IPS DF 4.7 (cell line): Measurements from ENCODE around the gene ZNF98.

Experiments used
- DNase-seq: peaks from one replicate; pipeline ENCODE4 v3.0.0-alpha.2; 2013; ENCODE audit warnings: low spot score; ENCODE audit errors: extremely low read depth

Gene ZNF98

GRCh38 chr19:22422211-22422610, at the start of gene ZNF98:
ZNF98 (minus strand) TSS chr19:22422346; CDS start chr19:22422224, 122 bp downstream.
- DNase-seq: no peak

DNA sequence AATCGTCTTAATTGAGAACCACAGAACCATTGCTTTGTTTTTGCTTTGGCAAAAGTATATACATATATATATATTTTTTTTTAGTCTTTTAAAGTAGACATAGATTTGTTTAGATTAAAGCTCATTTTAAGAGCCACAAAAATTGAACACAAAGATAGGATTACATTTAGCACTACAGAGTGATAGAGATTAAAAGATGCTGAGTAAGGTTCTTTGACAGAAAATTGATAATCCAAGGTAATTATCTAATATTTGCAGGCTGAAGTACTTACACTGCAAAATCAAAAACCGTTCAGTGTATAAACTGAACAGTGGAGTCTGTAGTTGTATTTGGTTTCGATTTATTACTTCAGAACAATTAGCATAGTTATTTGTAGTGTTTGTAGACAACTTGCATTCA, 24.5 kb upstream of the ZNF98 start:
- no peak for DNase-seq

GRCh38 chr19:22438011-22438410, 15.9 kb upstream of the ZNF98 start:
- no peak for DNase-seq

DNA sequence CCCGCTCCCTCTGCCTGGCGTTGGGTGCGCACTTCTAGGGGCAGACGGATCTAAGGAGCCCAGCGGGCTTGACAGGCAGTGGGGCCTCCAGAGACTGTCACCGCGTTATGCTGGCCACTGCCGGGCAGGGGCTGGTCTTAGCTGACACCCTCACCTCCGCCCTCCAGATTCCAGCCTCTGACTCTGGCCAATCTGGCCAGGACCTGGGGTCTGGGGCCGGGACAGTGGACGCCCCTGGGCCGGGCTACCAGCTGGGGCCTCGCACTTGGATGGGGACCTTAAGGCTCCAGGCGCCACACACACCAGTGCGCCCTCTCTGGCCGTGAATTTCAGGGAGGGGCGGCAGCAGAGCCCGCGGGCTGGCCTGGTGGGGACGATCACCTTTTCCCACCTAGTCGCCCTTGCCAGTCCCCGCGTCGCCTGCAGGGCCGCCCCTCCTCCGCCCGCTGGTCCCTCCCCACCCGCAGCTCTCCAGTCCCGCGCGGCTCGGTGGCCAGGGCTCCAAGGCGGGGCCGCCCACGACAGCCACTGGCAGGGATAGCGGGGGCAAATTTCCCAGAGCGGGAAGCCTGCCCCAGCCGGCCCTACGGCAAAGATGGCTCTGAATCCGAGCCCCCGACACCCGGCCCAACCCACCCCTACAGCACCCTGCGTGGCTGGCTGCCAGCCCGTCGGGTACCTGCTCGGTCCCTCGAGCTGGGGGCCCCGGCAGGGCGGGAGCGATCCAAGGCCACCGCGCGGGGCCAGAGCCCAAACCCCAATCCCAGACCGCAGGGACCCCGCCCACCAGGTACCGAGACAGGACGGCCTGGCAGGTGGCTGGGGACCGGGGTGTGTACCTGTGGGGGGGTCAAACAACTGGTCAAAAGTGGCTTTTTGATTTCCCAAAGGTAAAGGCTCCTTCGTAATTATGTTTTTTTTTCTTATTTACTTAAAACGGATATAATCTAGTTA, 6.1 kb upstream of the ZNF98 start:
- no peak for DNase-seq

GRCh38 chr19:22427547-22427946, 5.4 kb upstream of the ZNF98 start:
- DNase-seq: no peak

GRCh38 chr19:22426901-22427300, 4.8 kb upstream of the ZNF98 start:
- no peak for DNase-seq

DNA sequence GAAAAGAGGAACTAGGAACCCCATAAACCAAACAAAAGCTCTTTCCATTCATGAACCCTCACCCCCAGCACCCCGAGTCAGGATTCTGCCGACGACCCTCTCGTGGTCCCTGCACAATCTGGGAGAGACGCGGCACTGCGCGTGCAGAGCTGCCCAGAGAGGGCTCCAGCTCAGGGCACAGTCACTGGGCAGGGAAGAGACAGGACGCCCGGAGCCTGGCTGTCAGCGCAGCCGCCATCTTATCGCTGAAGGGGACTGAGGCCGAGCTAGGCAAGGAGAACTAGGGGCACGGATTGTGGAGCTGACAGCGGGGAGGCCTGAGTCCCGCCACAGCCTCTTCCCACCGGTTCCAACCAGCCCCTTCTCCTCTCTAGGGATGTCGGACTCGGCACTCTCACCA, 349 bp downstream of the ZNF98 start:
- no peak for DNase-seq

GRCh38 chr19:22354665-22355064, 67.5 kb downstream of the ZNF98 start:
- DNase-seq: no peak
